Loucy (cell line): ENCODE data around the gene MOB3B.

ENCODE experiments used
- EZH2phosphoT487 ChIP-seq: fragments of 200-600 bp; IDR thresholded peaks from 2 replicates; pipeline ENCODE4 v1.6.1; 2018; ENCODE audit warnings: antibody characterized with exemption, mild to moderate bottlenecking, moderate library complexity, borderline replicate concordance
- TF ChIP-seq, protein P1 (sequence below): fragments of 200-600 bp; sonication (generic); conservative IDR thresholded peaks from 2 replicates; pipeline ENCODE4 v1.5.1; 2014; ENCODE audit warnings: mild to moderate bottlenecking, antibody characterized with exemption, low read length

DNA sequence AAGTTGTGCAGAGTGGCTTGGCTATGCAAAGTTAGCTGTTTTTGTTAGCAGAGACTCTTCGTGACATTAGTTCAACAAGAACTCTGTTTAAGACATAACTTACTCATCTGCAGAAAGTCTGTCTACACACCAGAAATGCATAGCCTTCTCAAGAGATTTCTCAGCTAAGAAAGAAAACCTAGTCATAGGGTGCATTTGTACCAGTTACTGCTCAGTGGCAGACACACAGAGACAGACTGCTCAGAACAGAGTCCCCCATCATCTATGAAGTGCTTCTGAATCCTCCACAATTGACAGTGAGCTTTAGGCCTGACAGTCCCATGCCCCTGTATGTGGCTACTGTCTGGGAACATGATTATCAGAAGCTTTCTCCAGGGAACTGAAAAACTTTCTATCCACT lies 61.6 kb downstream of the MOB3B start:
- TF ChIP-seq, protein P1, sequence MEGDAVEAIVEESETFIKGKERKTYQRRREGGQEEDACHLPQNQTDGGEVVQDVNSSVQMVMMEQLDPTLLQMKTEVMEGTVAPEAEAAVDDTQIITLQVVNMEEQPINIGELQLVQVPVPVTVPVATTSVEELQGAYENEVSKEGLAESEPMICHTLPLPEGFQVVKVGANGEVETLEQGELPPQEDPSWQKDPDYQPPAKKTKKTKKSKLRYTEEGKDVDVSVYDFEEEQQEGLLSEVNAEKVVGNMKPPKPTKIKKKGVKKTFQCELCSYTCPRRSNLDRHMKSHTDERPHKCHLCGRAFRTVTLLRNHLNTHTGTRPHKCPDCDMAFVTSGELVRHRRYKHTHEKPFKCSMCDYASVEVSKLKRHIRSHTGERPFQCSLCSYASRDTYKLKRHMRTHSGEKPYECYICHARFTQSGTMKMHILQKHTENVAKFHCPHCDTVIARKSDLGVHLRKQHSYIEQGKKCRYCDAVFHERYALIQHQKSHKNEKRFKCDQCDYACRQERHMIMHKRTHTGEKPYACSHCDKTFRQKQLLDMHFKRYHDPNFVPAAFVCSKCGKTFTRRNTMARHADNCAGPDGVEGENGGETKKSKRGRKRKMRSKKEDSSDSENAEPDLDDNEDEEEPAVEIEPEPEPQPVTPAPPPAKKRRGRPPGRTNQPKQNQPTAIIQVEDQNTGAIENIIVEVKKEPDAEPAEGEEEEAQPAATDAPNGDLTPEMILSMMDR, result no peak
- TF ChIP-seq EZH2phosphoT487, result no peak
